Measurements from ENCODE around the gene ZNF532.

GRCh38 chr18:58865033-58865590 lies 435 bp downstream of the ZNF532 start:
- no peak for TF ChIP-seq YY1 (IDR thresholded peaks at IDR 0.05; ENCODE audit: insufficient read depth, insufficient read length)
- no peak for TF ChIP-seq ZNF274 (IDR thresholded peaks at IDR 0.05; ENCODE audit: low read depth, low read length)

Measured in NT2/D1 (cell line).